Heart right ventricle (tissue), 16 donors: ENCODE measurements around the gene FAM120C. TPM values are rescaled to one million over a fixed set of nuclear protein-coding genes. Genes with fewer than 3 reads are reported as not detected.

ENCODE experiments used
- ATAC-seq, 8 donors: fragments of 200-7000 bp; cut with Tn5 transposase; one replicate each; pipeline ENCODE4 v1.9.1; 2020; ENCODE audit warnings: mild to moderate bottlenecking in 8 of 8, moderate library complexity in 8 of 8, moderate number of reproducible peaks in 1 of 8
- DNase-seq, 2 donors: peaks; one replicate each; pipeline ENCODE4 v3.0.0-alpha.2; 2020
- H3K27ac ChIP-seq, 10 donors: fragments of 200-600 bp; sonication (generic) in 2 of 10; one replicate each; pipeline versions ENCODE4 v1.5.0 to v1.8.0; 2020 to 2022; ENCODE audit warnings: mild to moderate bottlenecking in 3 of 10
- H3K27me3 ChIP-seq, 7 donors: fragments of 200-600 bp; one replicate each; pipeline ENCODE4 v1.8.0; 2021 to 2022; ENCODE audit warnings: mild to moderate bottlenecking in 2 of 7
- H3K36me3 ChIP-seq, 9 donors: fragments of 200-600 bp; sonication (generic) in 1 of 9; one replicate each; pipeline versions ENCODE4 v1.5.0 to v1.8.0; 2020 to 2022; ENCODE audit warnings: mild to moderate bottlenecking in 2 of 9
- H3K4me1 ChIP-seq, 9 donors: fragments of 200-600 bp; sonication (generic) in 1 of 9; one replicate each; pipeline versions ENCODE4 v1.5.0 to v1.8.0; 2020 to 2022; ENCODE audit warnings: mild to moderate bottlenecking in 4 of 9
- H3K4me3 ChIP-seq, 10 donors: fragments of 200-600 bp; sonication (generic) in 2 of 10; one replicate each; pipeline versions ENCODE4 v1.5.0 to v1.8.0; 2020 to 2022; ENCODE audit warnings: mild to moderate bottlenecking in 7 of 10, moderate library complexity in 2 of 10
- H3K9me3 ChIP-seq, 11 donors: fragments of 200-600 bp in 10 of 11; sonication (generic) in 2 of 11; one replicate each; pipeline versions ENCODE4 v1.5.0 to v1.8.0; 2013 to 2022; ENCODE audit warnings: mild to moderate bottlenecking in 2 of 11, control low read depth in 1 of 11, moderate library complexity in 1 of 11
- CTCF ChIP-seq, 9 donors: fragments of 200-600 bp; sonication (generic) in 2 of 9; IDR thresholded peaks; one replicate each; pipeline versions ENCODE4 v1.5.0 to v1.8.0; 2021 to 2022; ENCODE audit warnings: antibody characterized with exemption in 9 of 9, mild to moderate bottlenecking in 5 of 9, moderate library complexity in 1 of 9
- WGBS, 2 donors: extraction: QIAGEN DNeasy Blood & Tissue Kit; methylation state at CpG; one replicate each; pipeline ENCODE4 v1.1.7; 2013; ENCODE audit warnings: inconsistent platforms in 1 of 2; 5-methylcytosine and 5-hydroxymethylcytosine counted together
- intact Hi-C, 10 donors: fragments of 100-400 bp; cut with DNase I; formaldehyde crosslinking; loops; one replicate each; pipeline versions ENCODE4 v1.11.1 to v1.14.2; 2022
- polyA plus RNA-seq, 2 donors: library from polyadenylated mRNA; stranded (reverse); fragments of 200-250 nt; gene quantifications; one replicate each; pipeline ENCODE4 v1.2.3, GENCODE V29; 2013
- total RNA-seq, 10 donors: library from RNA; stranded (reverse); fragmentation: NEBNext Ultra II Directional in 3 of 10; extraction: Animal tissue kit (Norgen Biotek cat#: 25700) in 3 of 10; gene quantifications; one replicate each; pipeline versions ENCODE4 v1.2.1 to v1.2.4, GENCODE V29; 2021 to 2023
- donor health status: Arrhythmogenic right ventricular cardiomyopathy.
- donor health status: ischemic (EF 13 %, LVEDD 7.1; RV severe dilation, severe dysfunction).
- donor health status: healthy with polysubstance abuse.
- donor health status: DM: no; HTN: yes; CAD: no.
- donor health status: DM: no; HTN: no; CAD: no.
- donor health status: ischemic (EF 25% LVEDD 6.9; RV normal size, moderate dysfunction).
- donor health status: ischemic (EF 25% LVEDD 5.7; RV mildly dilated, moderate dysfunction).
- donor health status: healthy.
- donor health status: DM: yes; HTN: yes; CAD: no.
- donor health status: Ischemic cardiomyopathy.
- donor health status: ischemic (EF 35%, LVEDD 5.7; RV mildly dilated, moderate dysfunction).
- donor health status: nonischemic (EF 11% LVEDD 7.7; RV severe dilation, severe dysfunction).
- donor health status: DM: yes; HTN: yes; CAD: no.
- donor health status: PGD.
- donor health status: ischemic (EF 29% LVEDD 5.4; RV normal size, mild dysfunction).
- donor health status: nonischemic (EF 23%, LVEDD 6.1; RV moderate dilation, normal function).

The FAM120C gene
- total and polyA plus RNA-seq, 12 donors, result 1.7 to 9.4 (median 6.7) TPM

- Histone ChIP-seq H3K4me3 (peak overlapping the region in 9 of 10 donors; percentile 57 to 93 (median 79)), H3K27ac (peak overlapping the region in 2 of 10 donors; percentile 88 to 92), H3K27me3 (peaks cover 0 to 8% (median 0%) of the 10 kb centered on the region in 7 donors), H3K4me1 (peaks cover 0 to 39% (median 24%) of the 10 kb centered on the region in 9 donors), H3K9me3 (no peaks in the 10 kb centered on the region), H3K36me3 (peaks cover 0 to 4% (median 0%) of the 10 kb centered on the region in 9 donors)
- intact Hi-C loops, result loop anchor here in 3 of 10 donors (5.0 to 10.0 kb wide), 3 partner anchors 137 to 497 kb away; partner anchors contain the start of genes PHF8 (in 2 of the 3) and HUWE1 (in 1 of the 3)
- 35 to 37% methylated on average over 4 of the region's 4 CpGs for WGBS, 2 donors
- ATAC-seq (no peak), DNase-seq (no peak)
- TF ChIP-seq CTCF (IDR thresholded peaks at IDR 0.05), result no peak
These were observed 1.7 kb downstream of the FAM120C start for GRCh38 chrX:54181202-54181953.

GRCh38 chrX:54180403-54180802 is 2.7 kb downstream of the FAM120C start:
- H3K27me3 ChIP-seq, result peaks cover 0 to 7% (median 0%) of the 10 kb centered on the region in 7 donors
- H3K36me3 ChIP-seq, result peaks cover 0 to 4% (median 0%) of the 10 kb centered on the region in 9 donors
- H3K27ac ChIP-seq, result no peak overlapping the region
- intact Hi-C loops, result loop anchor here in 3 of 10 donors (5.0 to 10.0 kb wide), 3 partner anchors 136 to 496 kb away; partner anchors contain the start of genes PHF8 (in 2 of the 3) and HUWE1 (in 1 of the 3)
- no peak for ATAC-seq
- H3K4me3 ChIP-seq, result peak overlapping the region in 1 of 10 donors; percentile 3
- no peak for TF ChIP-seq CTCF (IDR thresholded peaks at IDR 0.05)
- 41 to 53% methylated on average over 4 of the region's 4 CpGs for WGBS, 2 donors
- H3K4me1 ChIP-seq, result peaks cover 0 to 39% (median 24%) of the 10 kb centered on the region in 9 donors
- no peaks in the 10 kb centered on the region for H3K9me3 ChIP-seq
- DNase-seq, result no peak

GRCh38 chrX:54178100-54178940 is 4.7 kb downstream of the FAM120C start:
- peak overlapping the region in 1 of 10 donors; percentile 3 for H3K27ac ChIP-seq
- no peaks in the 10 kb centered on the region for H3K9me3 ChIP-seq
- no peak for DNase-seq
- no peak for TF ChIP-seq CTCF (IDR thresholded peaks at IDR 0.05)
- intact Hi-C loops, result loop anchor here in 1 of 10 donors (10.0 kb wide), 1 partner anchor 134 kb away; the partner anchor contains the start of gene PHF8
- H3K36me3 ChIP-seq, result peaks cover 0 to 11% (median 0%) of the 10 kb centered on the region in 9 donors
- WGBS, 2 donors, result 65 to 72% methylated on average over 5 of the region's 5 CpGs
- peaks cover 0 to 39% (median 24%) of the 10 kb centered on the region in 9 donors for H3K4me1 ChIP-seq
- no peak for ATAC-seq
- no peak overlapping the region for H3K4me3 ChIP-seq
- no peaks in the 10 kb centered on the region for H3K27me3 ChIP-seq

- Histone ChIP-seq H3K36me3 (peaks cover 0 to 11% (median 0%) of the 10 kb centered on the region in 9 donors), H3K4me1 (peaks cover 0 to 39% (median 24%) of the 10 kb centered on the region in 9 donors), H3K9me3 (no peaks in the 10 kb centered on the region), H3K4me3 (no peak overlapping the region), H3K27me3 (no peaks in the 10 kb centered on the region), H3K27ac (peak overlapping the region in 1 of 10 donors; percentile 3)
- 73 to 78% methylated on average over 3 of the region's 3 CpGs for WGBS, 2 donors
- DNase-seq (no peak), ATAC-seq (no peak)
- intact Hi-C loops, result loop anchor here in 1 of 10 donors (10.0 kb wide), 1 partner anchor 133 kb away; the partner anchor contains the start of gene PHF8
- TF ChIP-seq CTCF (IDR thresholded peaks at IDR 0.05), result no peak
These were observed 5.7 kb downstream of the FAM120C start for GRCh38 chrX:54177306-54177705.
